ENCODE data around the gene RPP14.
"Not testable (repeated sequence)": the region's sequence is repeated elsewhere in the genome, so short reads cannot be mapped to it uniquely, and the experiment has no call there.

Gene RPP14

DNA sequence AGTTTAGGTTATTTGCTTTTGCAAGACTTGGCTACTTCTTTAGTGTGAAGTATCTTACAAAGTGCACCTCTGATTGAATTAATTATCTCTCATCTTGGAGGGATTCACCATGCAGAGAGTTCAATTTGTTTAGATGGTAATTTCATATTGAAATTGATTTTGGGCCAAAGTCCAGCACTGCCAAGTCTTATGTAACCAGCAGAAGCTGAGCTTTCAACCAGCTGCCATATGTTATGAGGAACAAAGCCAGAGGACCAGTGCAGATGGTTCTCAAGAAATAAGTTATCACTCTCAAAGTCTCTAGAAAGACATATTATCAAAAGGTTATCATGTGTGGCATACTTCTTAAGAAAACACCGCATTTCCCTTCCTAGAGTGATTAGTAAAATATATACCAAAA, 39.5 kb upstream of the RPP14 start:
- no peak for DNase-seq (ENCODE audit: low read depth)
- TF ChIP-seq, protein P1, sequence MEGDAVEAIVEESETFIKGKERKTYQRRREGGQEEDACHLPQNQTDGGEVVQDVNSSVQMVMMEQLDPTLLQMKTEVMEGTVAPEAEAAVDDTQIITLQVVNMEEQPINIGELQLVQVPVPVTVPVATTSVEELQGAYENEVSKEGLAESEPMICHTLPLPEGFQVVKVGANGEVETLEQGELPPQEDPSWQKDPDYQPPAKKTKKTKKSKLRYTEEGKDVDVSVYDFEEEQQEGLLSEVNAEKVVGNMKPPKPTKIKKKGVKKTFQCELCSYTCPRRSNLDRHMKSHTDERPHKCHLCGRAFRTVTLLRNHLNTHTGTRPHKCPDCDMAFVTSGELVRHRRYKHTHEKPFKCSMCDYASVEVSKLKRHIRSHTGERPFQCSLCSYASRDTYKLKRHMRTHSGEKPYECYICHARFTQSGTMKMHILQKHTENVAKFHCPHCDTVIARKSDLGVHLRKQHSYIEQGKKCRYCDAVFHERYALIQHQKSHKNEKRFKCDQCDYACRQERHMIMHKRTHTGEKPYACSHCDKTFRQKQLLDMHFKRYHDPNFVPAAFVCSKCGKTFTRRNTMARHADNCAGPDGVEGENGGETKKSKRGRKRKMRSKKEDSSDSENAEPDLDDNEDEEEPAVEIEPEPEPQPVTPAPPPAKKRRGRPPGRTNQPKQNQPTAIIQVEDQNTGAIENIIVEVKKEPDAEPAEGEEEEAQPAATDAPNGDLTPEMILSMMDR (IDR thresholded peaks at IDR 0.05; ENCODE audit: control insufficient read depth, insufficient read depth, low read depth, low read length, missing control alignments), result no peak
- no peak overlapping the region for H3K4me3 ChIP-seq (ENCODE audit: control insufficient read depth, low read depth, low read length)

DNA sequence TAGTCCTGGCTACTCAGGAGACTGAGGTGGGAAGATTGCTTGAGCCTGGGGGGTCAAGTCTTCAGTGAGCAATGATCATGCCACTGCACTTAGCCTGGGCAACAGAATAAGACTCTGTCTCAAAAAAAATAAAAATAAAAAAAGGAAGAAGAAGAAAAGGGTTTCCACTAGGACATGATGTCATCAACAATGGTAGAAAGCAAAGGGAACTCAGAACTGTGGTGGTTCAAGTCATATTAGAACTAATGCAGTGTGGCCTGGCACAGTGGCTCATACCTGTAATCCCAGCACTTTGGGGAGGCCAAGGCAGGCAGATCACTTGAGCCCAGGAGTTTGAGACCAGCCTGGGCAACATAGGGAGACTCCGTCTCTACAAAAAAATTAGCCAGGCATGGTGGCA, 38.5 kb upstream of the RPP14 start:
- DNase-seq (ENCODE audit: low read depth); H3K4me3 ChIP-seq (ENCODE audit: control insufficient read depth, low read depth, low read length): not testable (repeated sequence)

DNA sequence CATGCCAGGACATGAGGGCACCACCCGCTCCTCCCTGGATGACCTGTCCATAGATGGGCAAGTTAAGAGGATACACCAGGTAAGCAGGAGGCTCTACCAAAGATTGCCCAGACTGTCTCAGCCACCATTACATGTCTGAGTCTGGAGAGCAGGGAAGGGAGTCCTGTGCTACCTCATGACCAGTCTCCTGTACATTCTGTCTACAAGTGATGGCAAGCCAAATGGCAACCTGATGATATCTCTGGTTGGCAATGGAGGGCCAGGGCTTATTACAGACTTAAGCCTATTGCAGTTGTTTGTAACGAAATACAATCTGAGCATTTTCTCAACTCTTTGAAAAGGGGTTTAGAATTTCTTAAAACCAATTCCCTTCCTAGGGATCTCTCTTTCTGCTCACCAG, 36.7 kb upstream of the RPP14 start:
- H3K4me3 ChIP-seq (ENCODE audit: control insufficient read depth, low read depth, low read length), result no peak overlapping the region
- no peak for DNase-seq (ENCODE audit: low read depth)
- TF ChIP-seq, protein P1 (IDR thresholded peaks at IDR 0.05; ENCODE audit: control insufficient read depth, insufficient read depth, low read depth, low read length, missing control alignments), result no peak

DNA sequence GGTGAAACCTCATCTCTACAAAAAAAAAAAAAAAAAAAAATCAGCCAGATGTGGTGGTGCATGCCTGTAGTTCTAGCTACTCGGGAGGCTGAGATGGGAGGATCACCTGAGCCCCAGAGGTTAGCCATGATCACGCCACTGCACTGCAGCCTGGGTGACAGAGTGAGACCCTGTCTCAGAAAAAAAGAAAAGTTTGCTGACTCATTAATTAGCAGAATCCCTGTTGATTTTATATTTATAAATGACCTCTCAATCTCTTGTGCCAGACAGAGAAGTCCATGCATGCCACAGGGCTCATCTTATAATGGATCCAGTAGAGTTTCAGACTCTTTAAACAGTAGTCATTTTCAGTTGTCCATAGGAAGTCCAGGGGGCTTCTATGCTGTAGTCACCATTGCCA, 35.6 kb upstream of the RPP14 start:
- no peak overlapping the region for H3K4me3 ChIP-seq (ENCODE audit: control insufficient read depth, low read depth, low read length)
- no peak for DNase-seq (ENCODE audit: low read depth)
- TF ChIP-seq, protein P1 (IDR thresholded peaks at IDR 0.05; ENCODE audit: control insufficient read depth, insufficient read depth, low read depth, low read length, missing control alignments), result no peak

DNA sequence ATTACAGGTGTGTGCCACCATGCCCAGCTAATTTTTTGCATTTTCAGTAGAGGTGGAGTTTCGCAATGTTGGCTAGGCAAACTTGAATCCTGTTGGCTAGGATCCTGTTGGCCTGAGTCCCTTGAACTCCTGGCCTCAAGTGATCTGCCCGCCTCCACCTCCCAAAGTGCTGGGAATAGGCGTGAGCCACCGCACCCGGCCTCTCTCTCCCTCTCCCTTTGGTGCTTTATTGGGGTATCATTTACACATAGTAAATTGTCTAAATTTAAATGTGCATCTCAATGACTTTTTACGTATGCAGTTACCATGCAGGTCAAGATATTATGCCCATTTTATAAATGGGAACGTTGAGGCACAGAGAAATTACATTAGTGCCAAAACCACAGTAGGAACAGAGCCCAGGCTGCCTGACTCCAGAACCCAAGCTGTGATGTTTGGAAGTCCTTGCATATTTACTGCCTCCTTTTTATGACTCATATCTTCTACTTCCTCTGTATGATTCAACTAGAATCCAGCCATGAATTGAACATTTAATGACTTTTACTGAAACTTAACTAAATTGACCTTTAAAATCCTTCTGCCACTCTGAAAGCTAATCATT, 34.0 kb upstream of the RPP14 start:
- no peak overlapping the region for H3K4me3 ChIP-seq (ENCODE audit: control insufficient read depth, low read depth, low read length)
- DNase-seq (ENCODE audit: low read depth), result peak; percentile 70
- TF ChIP-seq, protein P1 (IDR thresholded peaks at IDR 0.05; ENCODE audit: control insufficient read depth, insufficient read depth, low read depth, low read length, missing control alignments), result no peak

DNA sequence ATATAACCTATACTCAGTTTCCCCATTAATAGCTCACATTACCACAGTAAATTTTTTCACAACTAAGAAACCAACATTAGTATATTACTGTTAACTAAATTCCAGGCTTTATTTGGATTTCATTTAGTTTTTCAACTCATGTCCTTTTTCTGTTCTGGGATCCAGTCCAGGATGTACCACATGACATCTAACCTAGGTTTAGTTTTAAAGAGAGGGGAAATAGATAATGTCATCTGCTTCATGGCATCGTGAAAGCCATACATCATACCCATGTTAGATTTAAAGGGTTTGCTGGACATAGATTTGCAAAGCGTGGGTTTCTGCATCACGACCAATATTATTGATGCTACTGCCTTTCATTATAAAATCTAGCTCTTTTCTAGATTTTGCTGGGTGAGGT, 33.2 kb upstream of the RPP14 start:
- TF ChIP-seq, protein P1 (IDR thresholded peaks at IDR 0.05; ENCODE audit: control insufficient read depth, insufficient read depth, low read depth, low read length, missing control alignments), result no peak
- no peak for DNase-seq (ENCODE audit: low read depth)
- no peak overlapping the region for H3K4me3 ChIP-seq (ENCODE audit: control insufficient read depth, low read depth, low read length)

DNA sequence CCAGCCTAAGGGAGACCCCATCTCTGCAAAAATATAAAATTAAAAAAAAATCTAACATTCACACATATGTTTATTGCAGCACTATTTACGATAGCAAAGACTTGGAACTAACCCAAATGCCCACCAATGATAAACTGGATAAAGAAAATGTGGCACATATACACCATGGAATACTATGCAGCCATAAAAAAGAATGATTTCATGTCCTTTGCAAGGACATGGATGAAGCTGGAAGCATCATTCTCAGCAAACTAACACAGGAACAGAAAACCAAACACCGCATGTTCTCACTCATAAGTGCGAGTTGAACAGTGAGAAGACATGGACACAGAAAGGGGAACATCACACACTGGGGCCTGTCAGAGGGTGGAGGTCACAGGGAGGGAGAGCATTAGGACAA, 32.7 kb upstream of the RPP14 start:
- H3K4me3 ChIP-seq (ENCODE audit: control insufficient read depth, low read depth, low read length); DNase-seq (ENCODE audit: low read depth): not testable (repeated sequence)

DNA sequence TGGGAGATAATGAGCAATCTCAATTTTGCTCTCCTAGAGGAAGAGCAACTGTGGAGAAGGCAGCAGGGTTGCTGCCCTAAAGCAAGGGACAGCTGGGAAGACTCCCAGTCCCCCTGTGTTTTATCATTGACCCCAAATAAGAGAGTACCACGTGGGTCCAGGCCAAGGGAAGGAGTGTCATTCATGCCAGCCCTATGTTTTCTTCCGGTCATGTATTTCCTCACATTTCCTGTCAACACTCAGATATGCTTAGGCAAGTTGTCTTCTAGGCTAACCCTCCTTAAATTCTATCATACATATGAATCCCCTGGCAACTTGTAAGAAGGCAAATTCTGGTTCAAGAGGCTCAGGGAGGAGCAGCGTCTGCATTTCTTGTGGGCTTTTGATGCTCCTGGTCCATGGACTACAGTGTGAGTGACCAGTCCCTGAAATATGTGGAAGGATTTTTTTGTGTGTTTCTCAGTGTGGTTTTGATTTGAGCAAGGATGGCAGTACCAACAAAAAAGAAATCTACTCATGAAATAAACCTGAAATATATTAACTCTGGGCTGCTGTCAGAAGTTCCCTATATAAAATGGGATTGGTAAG, 31.9 kb upstream of the RPP14 start:
- no peak overlapping the region for H3K4me3 ChIP-seq (ENCODE audit: control insufficient read depth, low read depth, low read length)
- TF ChIP-seq, protein P1 (IDR thresholded peaks at IDR 0.05; ENCODE audit: control insufficient read depth, insufficient read depth, low read depth, low read length, missing control alignments), result no peak
- peak; percentile 24 for DNase-seq (ENCODE audit: low read depth)
